Activated CD8-positive, alpha-beta memory T cell treated with anti-CD3 and anti-CD28 coated beads, Interleukin-2, amount 50 U/mL, for 1 hour (primary cell): ENCODE data around the gene GMIP.

Experiments
- DNase-seq: peaks from one replicate; pipeline ENCODE4 v3.0.0-alpha.2; 2020; ENCODE audit errors: extremely low read depth

GMIP gene

DNA sequence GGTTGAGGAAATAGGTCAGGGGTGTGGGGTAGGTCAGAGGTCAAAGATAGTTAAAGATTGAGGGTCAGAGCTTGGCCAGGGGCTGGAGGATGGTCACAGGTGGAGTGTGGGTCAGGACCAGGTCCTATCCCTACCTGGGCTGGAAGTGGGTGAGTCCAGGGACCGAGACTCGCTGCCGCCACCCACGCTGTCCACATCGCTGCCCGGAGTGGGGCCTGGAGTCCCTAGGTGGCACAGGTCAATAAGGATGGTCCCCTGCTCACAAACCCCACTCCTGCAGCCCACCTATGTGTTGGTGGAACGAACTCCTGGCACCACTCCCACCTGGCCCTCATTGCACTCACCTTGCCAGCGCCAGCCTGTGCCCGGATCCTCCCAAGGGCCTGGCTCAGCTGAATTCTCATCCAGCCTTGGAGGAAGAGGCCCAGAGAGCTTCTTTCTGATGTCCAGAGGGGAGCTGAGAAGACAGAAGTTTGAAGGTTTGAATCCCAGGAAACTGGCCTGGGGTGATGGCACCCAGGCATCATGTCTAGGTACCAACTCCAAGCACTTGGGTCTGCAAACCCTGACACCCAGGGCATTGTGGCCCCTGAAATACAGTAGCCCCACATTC lies 6.8 kb downstream of the GMIP start:
- no peak for DNase-seq

DNA sequence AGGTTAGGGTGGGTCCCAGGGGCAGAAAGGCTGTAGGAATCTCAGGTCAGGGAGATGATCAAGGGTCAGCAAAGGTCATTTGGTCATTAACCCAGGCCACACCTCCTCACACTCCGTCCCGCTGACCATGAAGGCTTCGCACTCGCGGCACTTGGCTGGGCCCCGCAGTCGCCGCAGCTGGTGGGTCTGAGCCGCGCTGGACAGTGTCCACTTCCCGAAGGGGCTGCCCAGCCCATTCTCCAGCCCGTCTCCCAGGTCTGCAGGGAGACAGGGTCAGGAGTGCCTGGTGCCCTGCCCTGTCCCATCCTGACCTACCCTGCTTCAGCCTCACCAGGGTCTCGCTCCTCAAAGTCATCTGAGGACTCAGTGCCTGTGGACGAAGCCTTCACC lies 8.1 kb downstream of the GMIP start:
- no peak for DNase-seq

DNA sequence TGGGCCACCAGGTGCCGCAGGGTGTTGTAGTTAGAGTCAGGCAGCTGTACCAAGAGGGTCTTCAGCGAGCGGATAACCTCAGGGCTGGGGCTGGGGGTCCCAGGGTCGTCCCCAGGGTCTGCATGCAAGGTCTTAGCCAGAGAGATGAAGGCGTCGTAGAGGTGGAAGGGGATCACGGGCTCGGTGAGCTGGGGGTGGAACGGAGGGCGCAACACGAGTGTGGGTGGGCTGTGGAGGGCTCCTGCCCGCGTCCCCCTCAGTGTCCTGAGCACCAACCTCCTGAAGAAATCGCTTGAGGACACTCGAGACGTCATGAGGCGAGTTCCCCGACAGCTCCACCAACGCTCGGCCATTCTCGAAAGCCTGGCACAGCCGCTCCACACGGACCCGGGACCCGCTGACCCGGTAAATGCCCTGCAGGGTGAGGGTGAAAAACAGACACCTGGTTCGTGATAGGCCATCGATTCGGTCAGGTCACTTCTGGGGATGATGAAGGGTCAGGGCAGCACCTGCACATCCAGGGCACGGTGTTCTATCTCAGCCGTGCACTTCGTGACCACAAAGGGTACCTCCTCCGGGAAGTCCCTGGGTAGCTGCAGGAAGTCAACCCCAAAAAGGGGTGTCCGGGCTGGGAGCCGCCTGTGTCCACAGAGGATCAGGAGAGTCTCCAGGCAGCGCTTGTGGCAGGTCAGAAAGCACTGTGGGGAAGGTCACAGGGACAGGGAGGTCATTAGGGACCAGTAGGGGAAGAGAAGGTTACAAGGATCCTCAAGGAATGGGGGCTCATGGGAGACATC lies 8.7 kb downstream of the GMIP start:
- DNase-seq: no peak

DNA sequence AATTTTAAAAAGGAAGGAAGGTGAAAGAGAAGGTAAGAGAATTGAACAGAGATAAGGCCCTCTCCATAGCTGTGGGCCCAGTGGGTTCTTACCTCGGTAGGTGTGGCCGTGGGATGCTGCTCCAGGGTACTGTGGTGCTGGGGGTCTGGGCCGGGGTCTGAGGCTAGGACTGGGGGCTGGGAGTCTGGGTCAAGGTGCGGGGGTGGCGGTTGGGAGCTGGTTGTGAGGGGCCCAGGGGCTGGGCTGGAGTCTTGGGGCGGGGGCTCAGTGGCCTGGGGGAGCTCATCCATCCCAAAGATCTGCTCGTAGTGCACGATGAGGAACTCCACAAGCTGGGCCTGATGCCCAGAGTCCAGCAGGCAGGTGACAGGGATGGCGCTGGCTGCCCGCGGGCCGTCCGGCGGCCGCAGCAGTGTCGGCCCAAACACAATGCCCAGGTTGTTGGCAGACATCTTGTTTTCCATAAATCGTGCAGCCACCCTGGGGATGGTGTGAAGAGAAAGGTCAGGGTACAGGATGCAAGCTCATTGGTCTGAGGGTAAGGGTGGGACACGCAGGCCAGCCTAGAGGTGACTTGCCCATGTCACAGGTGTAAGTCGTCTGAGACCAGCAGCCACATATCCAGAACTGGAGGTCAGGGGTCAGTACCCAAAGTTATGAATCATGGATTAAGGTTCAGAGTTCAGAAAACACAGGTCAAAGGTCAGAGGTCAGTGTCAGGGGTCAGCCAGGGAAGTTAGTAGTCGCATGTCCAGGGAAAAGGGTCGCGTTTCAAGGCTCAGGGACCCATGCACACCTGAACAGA lies 9.5 kb downstream of the GMIP start:
- DNase-seq: no peak

DNA sequence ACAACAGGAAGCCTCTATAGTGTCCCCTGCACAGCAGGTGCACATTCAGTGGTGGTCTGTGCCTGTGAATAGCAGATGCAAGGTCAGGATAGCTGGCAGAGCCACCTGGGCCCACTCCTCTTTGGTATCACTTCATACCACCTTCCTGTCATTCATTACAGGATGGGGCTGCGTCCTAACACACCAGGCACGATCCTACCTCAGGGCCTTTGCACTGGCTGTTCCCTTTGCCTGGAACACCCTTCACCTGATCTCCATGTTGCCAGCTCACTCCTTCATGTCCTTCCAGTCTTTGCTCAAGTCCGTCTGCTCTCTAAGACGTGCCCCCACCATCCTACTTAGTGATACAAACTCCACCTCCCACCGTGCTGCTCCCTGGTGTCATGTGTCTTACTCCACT lies 10.8 kb downstream of the GMIP start:
- DNase-seq: no peak

DNA sequence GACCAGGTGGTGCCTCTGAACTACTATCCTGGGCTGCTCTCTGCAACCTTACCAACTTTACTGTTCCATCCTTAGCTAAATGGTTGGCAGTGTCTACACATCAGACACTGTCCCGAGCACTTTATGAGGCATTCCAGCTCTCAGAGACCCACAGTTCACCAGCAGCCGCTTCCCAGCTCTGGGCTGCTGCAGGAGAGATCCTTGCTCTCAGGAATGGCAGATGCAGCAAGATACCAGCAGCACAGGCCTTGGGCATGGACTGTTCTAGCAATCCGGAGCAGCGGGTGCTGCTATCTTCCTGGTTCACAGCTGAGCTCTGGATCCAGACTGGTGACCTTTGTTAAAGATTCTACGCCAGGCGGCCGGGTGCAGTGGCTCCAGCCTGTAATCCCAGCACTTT lies 12.1 kb downstream of the GMIP start:
- DNase-seq: no peak

DNA sequence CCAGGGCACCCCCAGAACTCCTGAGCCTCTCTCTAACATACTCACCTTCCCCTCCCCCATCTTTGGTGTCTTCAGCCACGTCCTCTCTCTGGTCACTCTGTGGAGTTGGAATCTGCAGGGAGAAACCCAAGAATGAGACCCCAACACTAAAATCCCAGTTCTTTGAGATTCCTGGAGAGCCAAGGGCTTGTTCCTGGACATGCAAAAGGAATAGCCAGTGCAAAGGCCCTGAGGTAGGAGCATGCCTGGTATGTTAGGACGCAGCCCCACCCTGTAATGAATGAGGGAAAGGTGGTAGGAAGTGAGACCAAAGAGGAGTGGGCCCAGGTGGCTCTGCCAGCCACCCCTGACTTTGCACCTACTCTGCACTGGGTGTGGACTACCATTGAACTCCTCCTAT lies 13.0 kb downstream of the GMIP start:
- no peak for DNase-seq

DNA sequence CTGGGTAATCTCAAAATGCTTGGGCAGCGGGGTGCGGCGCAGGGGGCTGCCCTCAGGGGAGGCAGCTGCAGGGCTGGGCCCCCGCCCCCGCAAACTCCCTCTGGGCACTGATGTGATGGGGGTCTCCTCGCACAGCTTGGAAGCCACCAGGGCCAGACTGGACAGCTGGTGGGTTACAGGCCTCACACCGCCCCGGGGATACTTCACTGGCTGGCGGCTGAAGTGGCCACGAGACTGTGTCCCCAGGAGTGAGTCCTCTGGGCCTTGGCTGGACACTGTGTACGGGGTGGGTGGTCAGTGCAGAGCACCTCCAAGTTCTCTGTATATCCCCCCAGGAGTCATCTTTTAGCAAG lies 13.4 kb downstream of the GMIP start:
- DNase-seq: no peak

DNA sequence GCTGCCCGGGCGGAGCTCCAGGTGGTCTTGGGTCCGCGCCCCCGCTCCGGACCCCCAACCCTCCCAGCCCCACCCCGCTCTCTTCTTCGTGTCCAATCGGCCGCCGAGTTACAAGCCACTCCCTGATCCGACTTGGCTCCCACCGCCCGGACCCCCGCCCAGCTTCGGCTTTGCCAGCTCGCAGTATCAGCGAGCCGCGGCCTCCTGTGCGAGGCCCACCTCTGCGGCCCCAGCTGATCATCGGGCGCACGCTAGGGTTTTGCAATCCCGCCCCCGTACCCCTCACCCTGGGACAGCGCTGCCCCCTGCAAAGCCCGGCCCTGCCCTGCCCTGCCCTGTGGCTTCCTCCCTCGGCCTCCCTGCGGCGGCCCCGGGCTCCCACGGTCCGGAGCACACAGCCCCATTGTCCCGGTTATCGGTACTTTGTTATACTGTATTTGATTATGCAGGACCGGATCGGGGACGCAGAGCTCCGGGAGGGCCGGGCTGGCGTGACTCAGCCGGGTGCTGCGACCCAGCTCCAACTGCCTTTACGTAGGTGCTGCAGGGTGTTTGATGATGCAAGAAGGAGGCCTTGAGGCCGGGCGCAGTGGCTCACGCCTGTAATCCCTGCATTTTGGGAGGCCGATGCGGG lies 14.8 kb downstream of the GMIP start:
- DNase-seq: no peak

DNA sequence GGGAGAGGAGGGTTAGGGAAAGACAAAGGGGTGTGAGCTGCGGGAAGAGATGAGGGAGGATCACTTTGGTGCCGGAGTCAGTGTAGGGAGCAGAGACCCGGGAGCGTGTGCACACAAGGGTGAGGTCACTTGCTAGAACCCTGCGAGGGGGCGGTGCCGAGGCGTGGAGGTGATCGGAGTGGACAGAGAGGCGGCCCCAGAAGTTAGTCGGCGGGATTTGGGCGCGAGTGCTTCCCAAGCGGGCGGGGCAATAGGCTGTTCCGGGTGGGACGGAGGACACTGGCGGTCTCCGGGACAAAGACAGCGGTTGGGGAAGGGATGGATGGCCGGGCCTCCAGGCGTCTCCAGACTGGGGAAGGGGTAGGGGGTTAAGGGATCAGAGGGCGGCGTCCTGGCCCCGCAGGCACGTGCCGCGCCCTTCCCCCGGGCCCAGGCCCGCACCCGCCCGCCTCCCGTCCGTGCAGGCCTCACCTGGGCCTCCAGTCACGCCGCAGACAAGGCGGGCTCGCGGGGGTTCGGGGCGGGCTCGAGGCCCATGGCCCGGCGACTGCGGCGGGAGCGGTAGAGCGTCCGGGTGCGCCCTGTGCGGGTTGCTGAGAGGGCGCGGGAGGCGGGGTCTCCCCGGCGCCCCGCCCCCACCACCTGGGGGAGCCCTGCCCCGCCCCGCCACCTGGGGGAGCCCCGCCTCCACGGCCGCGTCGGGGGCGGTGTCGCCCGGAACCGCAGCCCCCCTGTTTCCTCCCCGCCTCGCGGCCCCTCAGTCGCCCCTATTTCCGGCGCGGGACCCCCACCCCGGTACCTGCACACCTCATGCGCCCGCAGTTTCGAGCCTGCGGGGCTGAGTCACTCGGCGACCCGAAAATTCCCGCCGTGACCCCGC lies 15.6 kb downstream of the GMIP start, which contains the start of gene LPAR2:
Gene LPAR2, minus strand, starts transcription at position 600 of the 880 bp plus-strand sequence. CDS start 945 bp downstream, outside the sequence.
- DNase-seq: no peak

DNA sequence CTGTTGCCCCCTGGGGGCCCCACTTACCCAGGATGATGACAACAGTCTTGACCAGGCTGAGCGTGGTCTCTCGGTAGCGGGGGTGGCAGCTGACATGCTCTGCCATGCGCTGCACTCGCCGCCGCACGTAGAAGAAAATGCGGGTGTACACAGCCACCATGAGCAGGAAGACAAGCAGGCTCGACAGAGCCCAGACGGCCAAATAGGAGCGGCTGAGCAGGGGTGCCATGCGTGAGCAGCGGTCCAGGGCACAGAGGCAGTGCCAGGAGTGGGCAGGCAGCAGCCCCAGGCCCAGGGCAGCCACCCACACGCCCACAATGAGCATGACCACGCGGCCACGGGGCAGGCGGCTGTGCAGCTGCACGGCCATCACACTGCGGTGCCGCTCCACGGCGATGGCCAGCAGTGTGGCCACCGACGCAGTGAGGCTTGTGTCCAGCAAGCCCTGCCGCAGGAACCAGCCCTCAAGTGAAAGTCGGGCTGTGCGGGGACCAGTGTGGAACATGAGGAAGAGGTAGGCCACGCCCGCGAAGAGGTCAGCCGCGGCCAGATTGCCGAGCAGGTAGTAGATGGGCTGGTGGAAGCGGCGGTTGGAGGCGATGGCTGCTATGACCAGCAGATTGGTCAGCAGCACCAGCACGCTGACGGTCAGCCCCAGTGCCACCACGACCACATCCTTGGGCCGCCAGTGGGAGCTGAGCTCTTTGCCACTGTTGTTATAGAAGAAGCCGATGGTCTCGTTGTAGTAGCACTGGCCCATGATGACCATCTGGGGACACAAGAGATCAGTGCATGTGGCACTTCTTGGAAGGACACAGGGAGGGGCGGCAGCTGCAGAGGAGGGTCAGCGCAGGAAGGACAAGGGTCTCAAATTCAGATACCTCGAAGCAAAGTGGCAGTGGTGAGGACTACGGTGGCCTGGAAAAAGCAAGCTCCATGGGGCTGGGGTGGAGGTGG lies 16.7 kb downstream of the GMIP start:
- DNase-seq: no peak

DNA sequence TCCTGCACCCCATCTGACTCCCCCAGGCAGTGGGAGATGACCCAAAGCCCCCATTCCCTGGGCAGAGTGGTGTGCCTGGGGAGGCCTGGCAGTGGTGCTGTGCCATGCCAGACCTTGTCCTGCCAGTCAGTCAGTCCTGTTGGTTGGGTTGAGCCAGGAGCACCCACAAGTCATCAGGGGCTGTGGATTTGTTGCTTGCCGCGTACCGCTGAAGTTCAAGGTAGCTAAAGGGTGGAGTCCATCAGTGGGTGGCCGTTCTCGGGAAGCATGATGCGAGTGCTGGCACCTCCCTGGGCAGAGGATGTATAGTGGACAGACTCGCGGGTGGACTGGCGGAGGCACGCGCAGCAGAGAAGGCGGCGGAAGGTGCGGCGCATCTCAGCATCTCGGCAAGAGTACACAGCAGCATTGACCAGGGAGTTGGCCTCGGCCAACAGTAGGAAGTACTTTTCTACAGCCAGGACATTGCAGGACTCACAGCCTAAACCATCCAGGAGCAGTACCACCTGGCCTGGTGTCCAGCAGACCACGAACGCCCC lies 19.4 kb downstream of the GMIP start:
- DNase-seq: no peak

DNA sequence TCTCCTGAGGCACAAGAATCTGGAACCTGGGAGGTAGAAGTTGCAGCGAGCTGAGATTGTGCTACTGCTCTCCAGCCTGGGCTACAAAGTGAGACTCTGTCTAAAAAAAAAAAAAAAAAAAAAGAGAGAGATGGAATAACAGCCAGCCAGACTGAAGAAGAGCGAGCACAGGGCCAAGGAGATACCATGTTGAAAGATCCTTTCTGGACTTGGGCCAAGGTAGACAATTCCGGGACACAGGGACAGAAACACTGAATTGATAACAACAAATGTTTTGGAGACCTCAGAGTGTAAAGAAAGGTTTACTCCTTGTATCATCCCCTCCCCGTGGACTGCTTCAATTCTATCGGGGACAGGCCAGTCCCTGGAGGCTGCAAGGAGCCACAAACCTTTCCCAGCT lies 20.1 kb downstream of the GMIP start:
- no peak for DNase-seq

DNA sequence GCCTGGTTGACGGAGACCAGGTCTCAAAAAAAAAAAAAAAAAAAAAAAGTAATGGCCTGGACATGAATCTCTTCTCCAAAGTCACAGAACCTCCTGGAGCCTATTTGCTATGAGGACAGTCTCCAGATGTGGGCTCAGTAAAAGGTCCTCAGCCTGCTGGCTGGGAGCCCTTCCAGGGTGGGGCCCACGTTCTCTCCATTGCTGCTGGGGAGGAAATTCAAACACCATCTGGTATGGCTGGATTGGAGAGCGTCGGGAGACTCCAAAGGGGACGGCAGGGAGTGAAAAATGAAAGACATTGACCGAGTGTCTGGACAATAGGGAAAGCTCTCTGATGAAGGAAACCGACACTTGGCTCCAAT lies 23.6 kb downstream of the GMIP start:
- no peak for DNase-seq

DNA sequence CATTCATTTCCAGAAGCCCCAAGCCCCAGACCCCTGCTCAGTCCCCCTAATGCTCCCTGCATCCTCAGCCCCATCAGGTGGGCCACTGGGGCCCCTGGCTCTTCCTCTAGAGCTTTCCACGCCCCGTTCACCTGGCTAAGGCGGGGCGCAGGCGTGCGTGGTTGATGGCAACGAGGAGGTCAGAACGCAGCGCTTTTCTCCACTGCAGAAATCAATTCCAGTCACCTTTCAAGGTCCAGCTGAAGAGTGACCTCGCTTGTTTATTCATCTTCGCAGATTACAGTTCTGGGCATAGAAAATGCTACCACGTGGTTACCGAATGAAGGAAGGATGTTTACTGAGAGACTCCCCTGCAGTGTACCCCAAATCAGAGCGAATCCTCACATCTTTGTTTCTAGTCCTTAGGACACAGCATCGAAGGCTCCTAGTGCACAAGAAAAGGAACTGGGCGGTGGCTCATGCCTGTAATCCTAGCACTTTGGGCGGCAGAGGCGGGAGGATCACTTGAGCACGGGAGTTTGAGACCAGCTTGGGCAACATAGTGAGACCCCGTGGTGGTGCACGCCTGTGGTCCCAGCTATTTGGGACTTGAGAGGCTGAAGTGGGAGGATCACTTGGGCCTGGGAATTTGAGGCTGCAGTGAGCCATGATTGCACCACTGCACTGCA lies 24.1 kb downstream of the GMIP start:
- DNase-seq: no peak

DNA sequence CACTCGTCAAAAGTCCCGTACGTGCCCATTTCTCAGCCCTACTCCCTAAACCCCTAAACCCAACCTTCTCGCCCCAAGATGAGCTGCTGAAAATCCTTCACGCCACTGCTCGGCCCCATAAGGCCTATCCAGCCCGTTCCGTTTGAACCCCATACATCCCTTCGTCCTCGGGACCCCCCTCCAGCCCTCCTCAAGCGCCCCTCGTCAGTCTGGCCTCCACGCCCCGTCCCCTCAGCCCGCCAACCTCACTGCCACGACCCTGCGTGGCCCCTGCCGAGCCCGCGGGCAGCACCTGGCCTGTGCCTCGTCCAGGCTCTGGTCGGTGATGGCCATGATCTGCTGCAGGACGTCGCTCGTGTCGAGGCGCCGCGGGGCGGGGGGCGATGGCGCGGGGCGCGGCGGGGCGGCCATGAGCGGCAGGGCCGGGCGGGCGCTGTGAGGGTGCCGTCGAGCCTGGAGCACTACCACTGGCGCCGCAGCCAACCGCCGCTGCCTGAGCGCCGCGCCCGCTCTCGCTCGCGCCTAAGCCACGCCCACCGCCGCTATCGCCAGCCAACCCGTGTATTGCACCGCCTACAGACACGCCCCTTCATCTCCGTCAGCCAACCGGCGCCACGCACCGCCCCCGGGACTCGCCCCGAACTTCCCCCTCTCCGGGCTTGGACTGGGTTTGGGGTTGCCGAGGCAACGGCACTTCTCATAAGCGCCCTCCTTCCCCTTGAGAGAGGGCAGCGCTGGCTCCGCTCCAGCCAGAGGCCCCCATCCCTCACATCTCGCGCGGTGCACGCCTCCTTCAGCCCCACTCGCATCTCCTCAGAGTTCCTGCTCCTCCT lies 25.0 kb downstream of the GMIP start, which contains the start of gene PBX4:
Gene PBX4, minus strand, starts transcription at position 469 of the 833 bp plus-strand sequence. Its CDS starts 58 bp downstream, at position 411.
- peak; percentile 98 for DNase-seq

DNA sequence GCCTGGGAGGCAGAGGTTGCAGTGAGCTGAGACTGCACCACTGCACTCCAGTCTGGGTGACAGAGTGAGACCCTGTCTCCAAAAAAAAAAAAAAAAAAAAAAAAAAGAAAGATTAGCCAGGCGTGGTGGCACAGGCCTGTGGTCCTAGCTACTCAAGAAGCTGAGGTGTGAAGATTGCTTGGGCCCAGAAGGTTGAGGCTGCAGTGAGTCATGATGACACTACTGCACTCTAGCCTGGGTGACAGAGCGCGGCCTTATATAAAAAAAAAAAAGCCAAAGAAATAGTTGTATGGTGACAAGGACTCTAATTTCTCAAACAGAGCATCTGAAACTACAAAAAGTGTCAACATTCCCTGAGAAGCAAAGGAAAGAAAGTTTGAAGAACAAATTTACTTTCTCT lies 28.4 kb downstream of the GMIP start:
- no peak for DNase-seq

DNA sequence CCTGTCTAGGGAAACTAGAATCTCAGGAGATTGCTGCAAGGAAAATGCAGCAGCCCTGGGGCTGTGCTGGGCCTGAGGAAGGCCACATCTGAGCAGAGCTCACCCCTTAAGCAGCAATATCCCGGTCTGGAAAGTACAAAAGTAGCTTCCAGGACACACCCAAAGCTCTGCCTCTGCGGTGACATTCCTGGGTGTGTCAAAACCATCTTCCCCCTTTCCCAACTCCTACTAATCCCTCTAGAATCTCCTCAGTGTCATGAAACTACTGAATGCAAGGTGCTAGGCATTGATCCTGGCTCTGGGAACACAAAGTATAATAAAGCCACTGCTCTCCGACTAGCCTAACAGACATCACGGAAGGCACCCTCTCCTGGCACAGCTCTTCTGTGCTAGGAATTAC lies 30.0 kb downstream of the GMIP start:
- no peak for DNase-seq
